Measurements from ENCODE around the gene MYEF2.

Gene MYEF2

DNA sequence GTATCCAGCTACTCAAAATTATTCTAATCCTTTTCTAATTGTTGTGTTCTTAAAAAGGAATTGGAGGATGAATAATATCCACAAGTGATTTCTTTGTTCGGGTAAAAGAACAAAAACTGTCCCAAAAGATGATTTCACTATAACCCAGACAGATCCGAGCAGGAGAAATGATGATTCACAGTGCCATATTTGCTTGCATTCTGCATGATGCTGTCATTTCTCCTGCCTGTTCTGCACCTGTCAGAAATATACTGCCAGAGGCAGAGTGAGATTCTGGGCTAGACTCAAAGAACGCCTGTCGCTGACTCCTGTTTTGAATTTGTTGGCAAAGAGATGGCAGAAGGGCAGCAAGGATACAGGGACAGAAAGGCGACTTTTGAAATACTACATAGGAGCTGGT, 92.0 kb downstream of the MYEF2 start:
- TF ChIP-seq, protein P1, sequence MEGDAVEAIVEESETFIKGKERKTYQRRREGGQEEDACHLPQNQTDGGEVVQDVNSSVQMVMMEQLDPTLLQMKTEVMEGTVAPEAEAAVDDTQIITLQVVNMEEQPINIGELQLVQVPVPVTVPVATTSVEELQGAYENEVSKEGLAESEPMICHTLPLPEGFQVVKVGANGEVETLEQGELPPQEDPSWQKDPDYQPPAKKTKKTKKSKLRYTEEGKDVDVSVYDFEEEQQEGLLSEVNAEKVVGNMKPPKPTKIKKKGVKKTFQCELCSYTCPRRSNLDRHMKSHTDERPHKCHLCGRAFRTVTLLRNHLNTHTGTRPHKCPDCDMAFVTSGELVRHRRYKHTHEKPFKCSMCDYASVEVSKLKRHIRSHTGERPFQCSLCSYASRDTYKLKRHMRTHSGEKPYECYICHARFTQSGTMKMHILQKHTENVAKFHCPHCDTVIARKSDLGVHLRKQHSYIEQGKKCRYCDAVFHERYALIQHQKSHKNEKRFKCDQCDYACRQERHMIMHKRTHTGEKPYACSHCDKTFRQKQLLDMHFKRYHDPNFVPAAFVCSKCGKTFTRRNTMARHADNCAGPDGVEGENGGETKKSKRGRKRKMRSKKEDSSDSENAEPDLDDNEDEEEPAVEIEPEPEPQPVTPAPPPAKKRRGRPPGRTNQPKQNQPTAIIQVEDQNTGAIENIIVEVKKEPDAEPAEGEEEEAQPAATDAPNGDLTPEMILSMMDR (IDR thresholded peaks at IDR 0.05; ENCODE audit: insufficient read depth, low read depth, low read length, missing control alignments): no peak
- no peak overlapping the region for H3K4me3 ChIP-seq (ENCODE audit: low read depth, low read length)
- DNase-seq (ENCODE audit: low read depth): no peak

DNA sequence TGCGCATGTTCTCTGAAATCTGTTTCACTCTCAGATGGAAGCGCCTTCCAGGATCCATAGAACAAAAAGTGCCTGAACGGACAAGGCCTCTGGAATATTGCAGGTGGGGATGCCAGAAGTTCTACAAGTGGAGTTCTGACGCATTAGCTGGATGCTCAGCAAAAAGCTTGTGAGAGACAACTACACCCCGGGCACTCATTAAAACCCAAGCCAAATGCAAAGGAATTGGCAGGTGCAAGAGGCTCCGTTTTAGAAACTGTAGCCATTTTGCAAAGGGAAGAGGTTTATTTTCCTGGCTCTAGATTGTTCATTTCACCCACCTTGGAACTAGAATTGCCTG, 92.5 kb downstream of the MYEF2 start:
- TF ChIP-seq, protein P1 (IDR thresholded peaks at IDR 0.05; ENCODE audit: insufficient read depth, low read depth, low read length, missing control alignments): no peak
- H3K4me3 ChIP-seq (ENCODE audit: low read depth, low read length): no peak overlapping the region
- no peak for DNase-seq (ENCODE audit: low read depth)

DNA sequence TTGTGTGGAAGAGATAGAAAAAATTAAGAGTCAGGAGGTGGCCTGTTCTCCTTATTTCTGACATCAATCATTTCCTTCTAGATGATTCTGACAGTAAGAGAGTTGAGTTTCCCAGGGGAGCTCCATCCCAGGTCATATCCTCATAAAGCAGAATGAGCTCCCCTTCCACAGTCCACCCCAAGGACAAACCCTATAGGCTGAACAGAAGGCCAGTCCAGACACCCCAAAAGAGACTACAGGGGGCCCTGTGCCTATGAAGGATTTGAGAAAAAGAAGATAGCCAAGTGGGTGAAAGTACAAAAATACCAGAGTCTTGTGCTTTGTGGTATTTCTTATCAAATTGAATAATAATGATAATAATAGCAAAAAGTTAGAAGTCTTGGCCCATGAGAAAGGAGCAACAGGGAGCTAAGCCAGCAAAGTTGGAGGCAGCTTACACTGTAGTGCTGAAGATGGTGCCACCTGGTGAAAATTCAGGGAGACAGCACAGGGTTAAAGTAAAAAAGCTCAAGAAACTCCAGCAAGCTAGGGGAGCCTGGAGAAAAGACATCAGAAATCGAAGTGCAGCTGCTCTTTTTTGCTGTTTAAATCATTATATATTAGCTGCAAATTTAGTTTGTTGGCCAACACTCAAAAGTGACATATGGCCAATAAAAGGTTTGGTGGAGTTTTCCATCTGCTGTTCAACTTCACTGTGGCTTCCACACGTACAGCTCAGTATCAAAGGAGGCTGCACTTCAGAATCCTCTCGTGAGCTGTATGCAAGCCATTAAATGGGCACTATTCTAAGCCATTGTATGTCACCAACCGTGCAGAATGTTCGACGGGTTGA, 93.1 kb downstream of the MYEF2 start:
- no peak overlapping the region for H3K4me3 ChIP-seq (ENCODE audit: low read depth, low read length)
- DNase-seq (ENCODE audit: low read depth): peak; percentile 36
- TF ChIP-seq, protein P1 (IDR thresholded peaks at IDR 0.05; ENCODE audit: insufficient read depth, low read depth, low read length, missing control alignments): peak; percentile 32

All from GM12865 (cell line).